HEK293 (cell line): ENCODE data around the gene UNC5B.
A peak's percentile ranks its signal among the peaks of the same experiment; 100 is the strongest.

Source experiments
- CTCF ChIA-PET: fragments of 350-600 bp; formaldehyde crosslinking; extraction: SDS; loops from one replicate; lab custom pipeline; 2021; ENCODE audit warnings: antibody characterized with exemption; lab: Yijun Ruan, JAX
- POLR2A ChIA-PET: fragments of 300-600 bp; formaldehyde crosslinking; extraction: SDS; loops from one replicate; lab custom pipeline; 2020; ENCODE audit warnings: antibody characterized with exemption, inconsistent platforms; lab: Yijun Ruan, JAX
- H3K27ac ChIP-seq: fragments of 200-500 bp; sonication (Bioruptor generic); 2 replicates; pipeline ENCODE4 v1.5.1; 2014; ENCODE audit warnings: low read depth, low read length, control low read depth, inconsistent platforms; ENCODE audit errors: extremely low read depth
- H3K36me3 ChIP-seq, 2 experiments: fragments of 200-500 bp in 1 of 2; sonication (Bioruptor generic) in 1 of 2; 1 replicate in 1 of 2; 2 replicates in 1 of 2; pipeline ENCODE4 v1.5.1; 2014 to 2017; ENCODE audit warnings: inconsistent platforms in 2 of 2, low read length in 2 of 2; ENCODE audit not compliant: control insufficient read depth in 2 of 2, insufficient read depth in 1 of 2
- H3K4me1 ChIP-seq: fragments of 200-500 bp; sonication (Bioruptor generic); 2 replicates; pipeline ENCODE4 v1.5.1; 2014; ENCODE audit warnings: mild to moderate bottlenecking, low read length, inconsistent platforms; ENCODE audit not compliant: control insufficient read depth, insufficient read depth
- H3K4me3 ChIP-seq: 2 replicates; pipeline ENCODE4 v1.5.1; 2011; ENCODE audit warnings: low read depth, mild to moderate bottlenecking, control low read depth, low read length, moderate library complexity
- H3K9me3 ChIP-seq: fragments of 200-500 bp; sonication (Bioruptor generic); 2 replicates; pipeline ENCODE4 v1.5.1; 2014; ENCODE audit warnings: low read depth, low read length, inconsistent platforms; ENCODE audit not compliant: control insufficient read depth, insufficient read depth
- EGR2 ChIP-seq: fragments of 450-650 bp; formaldehyde crosslinking; IDR thresholded peaks from 2 replicates; pipeline ENCODE4 v1.5.1; 2016; ENCODE audit warnings: low read depth, missing biosample characterization, missing genetic modification characterization
- ZBTB7A ChIP-seq: fragments of 450-650 bp; formaldehyde crosslinking; IDR thresholded peaks from 2 replicates; pipeline ENCODE4 v1.5.1; 2016; ENCODE audit warnings: low read depth, missing biosample characterization, missing genetic modification characterization
- ZBTB8A ChIP-seq: fragments of 450-650 bp; formaldehyde crosslinking; IDR thresholded peaks from 2 replicates; pipeline ENCODE4 v1.5.1; 2016; ENCODE audit warnings: missing biosample characterization, missing genetic modification characterization
- ZFHX2 ChIP-seq: fragments of 450-650 bp; formaldehyde crosslinking; conservative IDR thresholded peaks from 2 replicates; pipeline ENCODE4 v1.5.1; 2016; ENCODE audit warnings: missing biosample characterization, missing genetic modification characterization
- ZFP37 ChIP-seq: fragments of 450-650 bp; formaldehyde crosslinking; IDR thresholded peaks from 2 replicates; pipeline ENCODE4 v1.5.1; 2016; ENCODE audit warnings: missing biosample characterization, missing genetic modification characterization
- ZFP69B ChIP-seq: fragments of 450-650 bp; formaldehyde crosslinking; IDR thresholded peaks from 2 replicates; pipeline ENCODE4 v1.5.1; 2016; ENCODE audit warnings: missing biosample characterization, missing genetic modification characterization
- ZNF114 ChIP-seq: fragments of 450-650 bp; formaldehyde crosslinking; IDR thresholded peaks from 2 replicates; pipeline ENCODE4 v1.5.0; 2017; ENCODE audit warnings: missing biosample characterization, missing genetic modification characterization
- ZNF121 ChIP-seq: fragments of 450-650 bp; formaldehyde crosslinking; IDR thresholded peaks from 2 replicates; pipeline ENCODE4 v1.5.1; 2016; ENCODE audit warnings: missing biosample characterization, missing genetic modification characterization
- ZNF133 ChIP-seq: fragments of 450-650 bp; formaldehyde crosslinking; IDR thresholded peaks from 2 replicates; pipeline ENCODE4 v1.5.1; 2016; ENCODE audit warnings: missing biosample characterization, missing genetic modification characterization
- ZNF138 ChIP-seq: fragments of 450-650 bp; formaldehyde crosslinking; IDR thresholded peaks from 2 replicates; pipeline ENCODE4 v1.5.1; 2016; ENCODE audit warnings: missing biosample characterization, missing genetic modification characterization, borderline replicate concordance
- ZNF23 ChIP-seq: fragments of 450-650 bp; formaldehyde crosslinking; IDR thresholded peaks from 2 replicates; pipeline ENCODE4 v1.5.1; 2016; ENCODE audit warnings: missing biosample characterization, missing genetic modification characterization, borderline replicate concordance
- ZNF248 ChIP-seq: fragments of 450-650 bp; formaldehyde crosslinking; IDR thresholded peaks from 2 replicates; pipeline ENCODE4 v1.5.1; 2017; ENCODE audit warnings: missing biosample characterization, missing genetic modification characterization
- ZNF354C ChIP-seq: fragments of 450-650 bp; formaldehyde crosslinking; IDR thresholded peaks from 2 replicates; pipeline ENCODE4 v1.5.1; 2016; ENCODE audit warnings: missing biosample characterization, missing genetic modification characterization, low read depth, borderline replicate concordance
- ZNF48 ChIP-seq: fragments of 450-650 bp; formaldehyde crosslinking; IDR thresholded peaks from 2 replicates; pipeline ENCODE4 v1.5.1; 2016; ENCODE audit warnings: missing biosample characterization, missing genetic modification characterization
- ZNF514 ChIP-seq: fragments of 450-650 bp; formaldehyde crosslinking; IDR thresholded peaks from 2 replicates; pipeline ENCODE4 v1.5.1; 2016; ENCODE audit warnings: missing biosample characterization, missing genetic modification characterization
- ZNF529 ChIP-seq: fragments of 450-650 bp; formaldehyde crosslinking; IDR thresholded peaks from 2 replicates; pipeline ENCODE4 v1.5.1; 2017; ENCODE audit warnings: missing genetic modification characterization, missing biosample characterization; ENCODE audit not compliant: insufficient replicate concordance
- ZNF561 ChIP-seq: fragments of 450-650 bp; IDR thresholded peaks from 2 replicates; pipeline ENCODE4 v1.5.1; 2018; ENCODE audit warnings: missing biosample characterization, missing genetic modification characterization, borderline replicate concordance
- ZNF596 ChIP-seq: fragments of 450-650 bp; IDR thresholded peaks from 2 replicates; pipeline ENCODE4 v1.5.0; 2018; ENCODE audit warnings: missing biosample characterization, mild to moderate bottlenecking, missing genetic modification characterization, moderate library complexity
- ZNF768 ChIP-seq: fragments of 450-650 bp; formaldehyde crosslinking; IDR thresholded peaks from 2 replicates; pipeline ENCODE4 v1.5.1; 2018; ENCODE audit warnings: missing biosample characterization, mild to moderate bottlenecking, missing genetic modification characterization
- ZNF791 ChIP-seq: fragments of 450-650 bp; formaldehyde crosslinking; IDR thresholded peaks from 2 replicates; pipeline ENCODE4 v1.5.1; 2016; ENCODE audit warnings: missing biosample characterization, missing genetic modification characterization
- ZSCAN30 ChIP-seq: fragments of 450-650 bp; IDR thresholded peaks from 2 replicates; pipeline ENCODE4 v1.5.1; 2018; ENCODE audit warnings: missing biosample characterization, mild to moderate bottlenecking, missing genetic modification characterization, moderate library complexity
- TF ChIP-seq, protein P1 (sequence below): fragments of 450-650 bp; formaldehyde crosslinking; IDR thresholded peaks from 2 replicates; pipeline ENCODE4 v1.5.1; 2017; ENCODE audit warnings: missing biosample characterization, missing genetic modification characterization
- TF ChIP-seq, protein P2 (sequence below): fragments of 450-650 bp; formaldehyde crosslinking; IDR thresholded peaks from 2 replicates; pipeline ENCODE4 v1.5.1; 2016; ENCODE audit warnings: missing biosample characterization, missing genetic modification characterization
- TF ChIP-seq, protein P3 (sequence below): fragments of 450-650 bp; formaldehyde crosslinking; IDR thresholded peaks from 2 replicates; pipeline ENCODE4 v1.5.1; 2017; ENCODE audit warnings: missing biosample characterization, missing genetic modification characterization
- TF ChIP-seq, protein P4 (sequence below): fragments of 450-650 bp; formaldehyde crosslinking; IDR thresholded peaks from 2 replicates; pipeline ENCODE4 v1.5.1; 2016; ENCODE audit warnings: missing biosample characterization, missing genetic modification characterization
- TF ChIP-seq, protein P5 (sequence below): fragments of 450-650 bp; formaldehyde crosslinking; IDR thresholded peaks from 2 replicates; pipeline ENCODE4 v1.5.1; 2016; ENCODE audit warnings: missing biosample characterization, missing genetic modification characterization
- TF ChIP-seq, protein P6 (sequence below): fragments of 450-650 bp; formaldehyde crosslinking; IDR thresholded peaks from 2 replicates; pipeline ENCODE4 v1.5.1; 2016; ENCODE audit warnings: missing biosample characterization, missing genetic modification characterization

The UNC5B gene

DNA sequence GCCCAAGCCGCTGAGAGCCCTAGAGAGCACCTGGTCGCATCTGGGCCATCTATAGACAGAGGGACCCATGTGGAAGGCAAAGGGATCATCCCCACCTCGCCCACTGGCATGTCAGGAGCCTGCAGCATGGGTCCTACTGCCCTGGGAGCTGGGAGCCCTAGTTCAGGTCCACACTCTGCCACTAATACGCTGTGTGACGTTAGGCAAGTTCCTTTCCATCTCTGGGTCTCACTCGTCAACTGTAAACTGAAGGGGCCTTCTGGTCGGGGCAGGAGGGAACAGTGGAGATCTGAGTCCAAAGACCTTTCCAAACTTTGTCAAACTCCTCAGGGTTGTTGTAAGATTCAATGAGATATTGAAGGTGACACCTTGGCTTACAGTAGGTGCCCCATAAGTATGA, 23.4 kb downstream of the UNC5B start:
- Histone ChIP-seq H3K4me1 (peaks cover 61% of the 10 kb centered on the region), H3K9me3 (no peaks in the 10 kb centered on the region), H3K27ac (peak overlapping the region; percentile 89)
- TF ChIP-seq ZNF561 (tag by site-specific recombination) (no peak), ZNF768 (tag by site-specific recombination) (peak; percentile 99), ZBTB8A (tag by site-specific recombination) (no peak), ZNF133 (tag by site-specific recombination) (no peak)
- TF ChIP-seq, protein P1, sequence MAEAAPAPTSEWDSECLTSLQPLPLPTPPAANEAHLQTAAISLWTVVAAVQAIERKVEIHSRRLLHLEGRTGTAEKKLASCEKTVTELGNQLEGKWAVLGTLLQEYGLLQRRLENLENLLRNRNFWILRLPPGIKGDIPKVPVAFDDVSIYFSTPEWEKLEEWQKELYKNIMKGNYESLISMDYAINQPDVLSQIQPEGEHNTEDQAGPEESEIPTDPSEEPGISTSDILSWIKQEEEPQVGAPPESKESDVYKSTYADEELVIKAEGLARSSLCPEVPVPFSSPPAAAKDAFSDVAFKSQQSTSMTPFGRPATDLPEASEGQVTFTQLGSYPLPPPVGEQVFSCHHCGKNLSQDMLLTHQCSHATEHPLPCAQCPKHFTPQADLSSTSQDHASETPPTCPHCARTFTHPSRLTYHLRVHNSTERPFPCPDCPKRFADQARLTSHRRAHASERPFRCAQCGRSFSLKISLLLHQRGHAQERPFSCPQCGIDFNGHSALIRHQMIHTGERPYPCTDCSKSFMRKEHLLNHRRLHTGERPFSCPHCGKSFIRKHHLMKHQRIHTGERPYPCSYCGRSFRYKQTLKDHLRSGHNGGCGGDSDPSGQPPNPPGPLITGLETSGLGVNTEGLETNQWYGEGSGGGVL (tag by site-specific recombination), result no peak
- TF ChIP-seq, protein P2, sequence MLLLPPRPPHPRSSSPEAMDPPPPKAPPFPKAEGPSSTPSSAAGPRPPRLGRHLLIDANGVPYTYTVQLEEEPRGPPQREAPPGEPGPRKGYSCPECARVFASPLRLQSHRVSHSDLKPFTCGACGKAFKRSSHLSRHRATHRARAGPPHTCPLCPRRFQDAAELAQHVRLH (tag by site-specific recombination), result peak; percentile 77; the same call in 1 of the 2 replicates
- TF ChIP-seq, all 188 proteins: peak for 2
- ChIA-PET POLR2A (interaction anchor here (0.9 to 2.1 kb wide), 6 partner anchors 12 to 24 kb away, joined by 3 to 8 read pairs (median 4); no protein-coding TSS in a partner anchor), CTCF (interaction anchor here (0.6 to 1.4 kb wide), 5 partner anchors 23 to 527 kb away, joined by 3 to 8 read pairs (median 4); partner anchors contain the start of gene UNC5B)
- Histone ChIP-seq H3K36me3 (no peaks in the 10 kb centered on the region), H3K4me3 (no peak overlapping the region)

DNA sequence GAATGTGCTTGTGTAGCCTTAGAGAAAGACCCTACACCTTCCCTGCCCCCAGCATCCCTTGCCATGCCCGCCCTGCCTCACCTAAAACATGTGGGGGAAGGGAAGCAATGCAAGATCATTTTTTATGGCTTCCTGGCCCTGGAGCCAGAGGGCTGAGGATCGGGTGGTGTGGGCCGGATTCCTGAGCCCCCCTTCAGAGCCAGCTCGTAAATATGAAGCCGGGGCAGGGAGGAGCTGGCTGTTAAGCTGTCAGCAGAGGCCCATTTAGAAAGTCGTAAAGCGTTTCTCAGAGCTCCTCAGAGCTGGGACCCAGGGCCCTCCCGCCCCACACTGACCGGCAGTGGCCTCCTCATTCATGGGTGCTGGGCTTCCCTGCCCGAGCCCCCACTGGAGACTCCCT, 23.9 kb downstream of the UNC5B start:
- CTCF ChIA-PET, result interaction anchor here (0.6 to 1.4 kb wide), 7 partner anchors 23 to 527 kb away, joined by 3 to 8 read pairs (median 4); partner anchors contain the start of gene UNC5B
- no peak overlapping the region for H3K4me3 ChIP-seq
- no peak for TF ChIP-seq ZNF248 (tag by site-specific recombination)
- no peak for TF ChIP-seq ZFP37
- TF ChIP-seq ZFP69B (tag by site-specific recombination), result 0 out of 2 replicates have a peak, but pooled peaks have one; percentile 38
- TF ChIP-seq, protein P3, sequence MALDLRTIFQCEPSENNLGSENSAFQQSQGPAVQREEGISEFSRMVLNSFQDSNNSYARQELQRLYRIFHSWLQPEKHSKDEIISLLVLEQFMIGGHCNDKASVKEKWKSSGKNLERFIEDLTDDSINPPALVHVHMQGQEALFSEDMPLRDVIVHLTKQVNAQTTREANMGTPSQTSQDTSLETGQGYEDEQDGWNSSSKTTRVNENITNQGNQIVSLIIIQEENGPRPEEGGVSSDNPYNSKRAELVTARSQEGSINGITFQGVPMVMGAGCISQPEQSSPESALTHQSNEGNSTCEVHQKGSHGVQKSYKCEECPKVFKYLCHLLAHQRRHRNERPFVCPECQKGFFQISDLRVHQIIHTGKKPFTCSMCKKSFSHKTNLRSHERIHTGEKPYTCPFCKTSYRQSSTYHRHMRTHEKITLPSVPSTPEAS (tag by site-specific recombination), result no peak
- no peak for TF ChIP-seq ZNF354C
- 0 out of 2 replicates have a peak, but pooled peaks have one; percentile 10 for TF ChIP-seq ZNF596 (tag by site-specific recombination)
- TF ChIP-seq, protein P4, sequence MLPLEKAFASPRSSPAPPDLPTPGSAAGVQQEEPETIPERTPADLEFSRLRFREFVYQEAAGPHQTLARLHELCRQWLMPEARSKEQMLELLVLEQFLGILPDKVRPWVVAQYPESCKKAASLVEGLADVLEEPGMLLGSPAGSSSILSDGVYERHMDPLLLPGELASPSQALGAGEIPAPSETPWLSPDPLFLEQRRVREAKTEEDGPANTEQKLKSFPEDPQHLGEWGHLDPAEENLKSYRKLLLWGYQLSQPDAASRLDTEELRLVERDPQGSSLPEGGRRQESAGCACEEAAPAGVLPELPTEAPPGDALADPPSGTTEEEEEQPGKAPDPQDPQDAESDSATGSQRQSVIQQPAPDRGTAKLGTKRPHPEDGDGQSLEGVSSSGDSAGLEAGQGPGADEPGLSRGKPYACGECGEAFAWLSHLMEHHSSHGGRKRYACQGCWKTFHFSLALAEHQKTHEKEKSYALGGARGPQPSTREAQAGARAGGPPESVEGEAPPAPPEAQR (tag by site-specific recombination), result no peak
- TF ChIP-seq ZNF514 (tag by site-specific recombination), result no peak
- TF ChIP-seq, protein P5, sequence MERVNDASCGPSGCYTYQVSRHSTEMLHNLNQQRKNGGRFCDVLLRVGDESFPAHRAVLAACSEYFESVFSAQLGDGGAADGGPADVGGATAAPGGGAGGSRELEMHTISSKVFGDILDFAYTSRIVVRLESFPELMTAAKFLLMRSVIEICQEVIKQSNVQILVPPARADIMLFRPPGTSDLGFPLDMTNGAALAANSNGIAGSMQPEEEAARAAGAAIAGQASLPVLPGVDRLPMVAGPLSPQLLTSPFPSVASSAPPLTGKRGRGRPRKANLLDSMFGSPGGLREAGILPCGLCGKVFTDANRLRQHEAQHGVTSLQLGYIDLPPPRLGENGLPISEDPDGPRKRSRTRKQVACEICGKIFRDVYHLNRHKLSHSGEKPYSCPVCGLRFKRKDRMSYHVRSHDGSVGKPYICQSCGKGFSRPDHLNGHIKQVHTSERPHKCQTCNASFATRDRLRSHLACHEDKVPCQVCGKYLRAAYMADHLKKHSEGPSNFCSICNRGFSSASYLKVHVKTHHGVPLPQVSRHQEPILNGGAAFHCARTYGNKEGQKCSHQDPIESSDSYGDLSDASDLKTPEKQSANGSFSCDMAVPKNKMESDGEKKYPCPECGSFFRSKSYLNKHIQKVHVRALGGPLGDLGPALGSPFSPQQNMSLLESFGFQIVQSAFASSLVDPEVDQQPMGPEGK, result peak; percentile 93
- no peak for TF ChIP-seq ZBTB7A
- TF ChIP-seq ZNF768 (tag by site-specific recombination), result no peak
- TF ChIP-seq ZNF121 (tag by site-specific recombination), result peak; percentile 97
- no peak for TF ChIP-seq ZNF114 (tag by site-specific recombination)
- peak; percentile 67 for TF ChIP-seq ZFHX2 (tag by site-specific recombination)
- peak; percentile 94 for TF ChIP-seq ZSCAN30 (tag by site-specific recombination)
- no peak for TF ChIP-seq ZNF138
- peak; percentile 63 for TF ChIP-seq EGR2
- no peak for TF ChIP-seq ZNF23 (tag by site-specific recombination)
- TF ChIP-seq ZNF48, result no peak
- no peak for TF ChIP-seq ZNF791 (tag by site-specific recombination)
- TF ChIP-seq, protein P6, sequence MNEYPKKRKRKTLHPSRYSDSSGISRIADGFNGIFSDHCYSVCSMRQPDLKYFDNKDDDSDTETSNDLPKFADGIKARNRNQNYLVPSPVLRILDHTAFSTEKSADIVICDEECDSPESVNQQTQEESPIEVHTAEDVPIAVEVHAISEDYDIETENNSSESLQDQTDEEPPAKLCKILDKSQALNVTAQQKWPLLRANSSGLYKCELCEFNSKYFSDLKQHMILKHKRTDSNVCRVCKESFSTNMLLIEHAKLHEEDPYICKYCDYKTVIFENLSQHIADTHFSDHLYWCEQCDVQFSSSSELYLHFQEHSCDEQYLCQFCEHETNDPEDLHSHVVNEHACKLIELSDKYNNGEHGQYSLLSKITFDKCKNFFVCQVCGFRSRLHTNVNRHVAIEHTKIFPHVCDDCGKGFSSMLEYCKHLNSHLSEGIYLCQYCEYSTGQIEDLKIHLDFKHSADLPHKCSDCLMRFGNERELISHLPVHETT (tag by site-specific recombination), result no peak
- TF ChIP-seq ZNF529, result no peak

More for the DNA sequence above, 23.9 kb downstream of the UNC5B start:
- peak overlapping the region; percentile 89; the same call in 1 of the 2 replicates for H3K27ac ChIP-seq
- peaks cover 61% of the 10 kb centered on the region for H3K4me1 ChIP-seq
- POLR2A ChIA-PET, result interaction anchor here (0.9 to 2.1 kb wide), 5 partner anchors 11 to 24 kb away, joined by 3 to 8 read pairs (median 4); no protein-coding TSS in a partner anchor
- no peaks in the 10 kb centered on the region for H3K36me3 ChIP-seq
- no peaks in the 10 kb centered on the region for H3K9me3 ChIP-seq
